Activated gamma-delta T cell treated with anti-CD3 and anti-CD28 coated beads, Interleukin-2, amount 50 U/mL, for 16 hours (primary cell): ENCODE results near the gene FOXA2.

ENCODE experiments used
- DNase-seq: peaks from one replicate; pipeline ENCODE4 v3.0.0-alpha.2; 2020; ENCODE audit warnings: low read depth

Gene FOXA2

GRCh38 chr20:22536956-22537756, 47.2 kb downstream of the FOXA2 start:
- DNase-seq = no peak

- no peak for DNase-seq
These were observed 48.1 kb downstream of the FOXA2 start for GRCh38 chr20:22536141-22536828.

- no peak for DNase-seq
These were observed 48.9 kb downstream of the FOXA2 start for GRCh38 chr20:22535483-22535882.

- no peak for DNase-seq
These were observed 50.3 kb downstream of the FOXA2 start for GRCh38 chr20:22533823-22534751.

- DNase-seq = no peak
These were observed 51.8 kb downstream of the FOXA2 start for GRCh38 chr20:22532598-22532997.

GRCh38 chr20:22531756-22532155, 52.6 kb downstream of the FOXA2 start:
- DNase-seq = no peak

- no peak for DNase-seq
These were observed 53.2 kb downstream of the FOXA2 start for GRCh38 chr20:22531056-22531615.
